HEK293 (cell line): ENCODE data around the gene LRRFIP1.

Source experiments
- CTCF ChIA-PET: fragments of 350-600 bp; formaldehyde crosslinking; extraction: SDS; loops from one replicate; lab custom pipeline; 2021; ENCODE audit warnings: antibody characterized with exemption; lab: Yijun Ruan, JAX
- POLR2A ChIA-PET: fragments of 300-600 bp; formaldehyde crosslinking; extraction: SDS; loops from one replicate; lab custom pipeline; 2020; ENCODE audit warnings: antibody characterized with exemption, inconsistent platforms; lab: Yijun Ruan, JAX
- H3K27ac ChIP-seq: fragments of 200-500 bp; sonication (Bioruptor generic); 2 replicates; pipeline ENCODE4 v1.5.1; 2014; ENCODE audit warnings: low read depth, low read length, control low read depth, inconsistent platforms; ENCODE audit errors: extremely low read depth
- H3K36me3 ChIP-seq, 2 experiments: fragments of 200-500 bp in 1 of 2; sonication (Bioruptor generic) in 1 of 2; 1 replicate in 1 of 2; 2 replicates in 1 of 2; pipeline ENCODE4 v1.5.1; 2014 to 2017; ENCODE audit warnings: inconsistent platforms in 2 of 2, low read length in 2 of 2; ENCODE audit not compliant: control insufficient read depth in 2 of 2, insufficient read depth in 1 of 2
- H3K4me1 ChIP-seq: fragments of 200-500 bp; sonication (Bioruptor generic); 2 replicates; pipeline ENCODE4 v1.5.1; 2014; ENCODE audit warnings: mild to moderate bottlenecking, low read length, inconsistent platforms; ENCODE audit not compliant: control insufficient read depth, insufficient read depth
- H3K4me3 ChIP-seq: 2 replicates; pipeline ENCODE4 v1.5.1; 2011; ENCODE audit warnings: low read depth, mild to moderate bottlenecking, control low read depth, low read length, moderate library complexity
- H3K9me3 ChIP-seq: fragments of 200-500 bp; sonication (Bioruptor generic); 2 replicates; pipeline ENCODE4 v1.5.1; 2014; ENCODE audit warnings: low read depth, low read length, inconsistent platforms; ENCODE audit not compliant: control insufficient read depth, insufficient read depth
- OSR2 ChIP-seq: fragments of 450-650 bp; formaldehyde crosslinking; IDR thresholded peaks from 2 replicates; pipeline ENCODE4 v1.5.1; 2016; ENCODE audit warnings: missing biosample characterization, missing genetic modification characterization
- REPIN1 ChIP-seq: fragments of 450-650 bp; formaldehyde crosslinking; IDR thresholded peaks from 2 replicates; pipeline ENCODE4 v1.5.1; 2017; ENCODE audit warnings: missing biosample characterization, missing genetic modification characterization, low read depth
- SCRT1 ChIP-seq: fragments of 450-650 bp; formaldehyde crosslinking; IDR thresholded peaks from 2 replicates; pipeline ENCODE4 v1.5.1; 2016; ENCODE audit warnings: missing biosample characterization, missing genetic modification characterization, borderline replicate concordance
- ZBTB8A ChIP-seq: fragments of 450-650 bp; formaldehyde crosslinking; IDR thresholded peaks from 2 replicates; pipeline ENCODE4 v1.5.1; 2016; ENCODE audit warnings: missing biosample characterization, missing genetic modification characterization
- ZNF16 ChIP-seq: fragments of 450-650 bp; formaldehyde crosslinking; IDR thresholded peaks from 2 replicates; pipeline ENCODE4 v1.5.1; 2016; ENCODE audit warnings: low read depth, missing biosample characterization, missing genetic modification characterization
- ZNF184 ChIP-seq: fragments of 450-650 bp; IDR thresholded peaks from 2 replicates; pipeline ENCODE4 v1.5.1; 2018; ENCODE audit warnings: missing biosample characterization, mild to moderate bottlenecking, missing genetic modification characterization
- ZNF19 ChIP-seq: fragments of 450-650 bp; formaldehyde crosslinking; IDR thresholded peaks from 2 replicates; pipeline ENCODE4; 2016; ENCODE audit warnings: missing biosample characterization, missing genetic modification characterization, low read depth
- ZNF221 ChIP-seq: fragments of 450-650 bp; formaldehyde crosslinking; IDR thresholded peaks from 2 replicates; pipeline ENCODE4 v1.5.1; 2017; ENCODE audit warnings: missing biosample characterization, missing genetic modification characterization, borderline replicate concordance
- ZNF302 ChIP-seq: fragments of 450-650 bp; formaldehyde crosslinking; IDR thresholded peaks from 2 replicates; pipeline ENCODE4 v1.5.1; 2016; ENCODE audit warnings: missing biosample characterization, missing genetic modification characterization, low read depth
- ZNF341 ChIP-seq: fragments of 450-650 bp; formaldehyde crosslinking; IDR thresholded peaks from 2 replicates; pipeline ENCODE4; 2016; ENCODE audit warnings: low read depth, missing biosample characterization, missing genetic modification characterization
- ZNF404 ChIP-seq: fragments of 450-650 bp; formaldehyde crosslinking; IDR thresholded peaks from 2 replicates; pipeline ENCODE4 v1.5.1; 2017; ENCODE audit warnings: missing biosample characterization, missing genetic modification characterization
- ZNF558 ChIP-seq: fragments of 450-650 bp; formaldehyde crosslinking; IDR thresholded peaks from 2 replicates; pipeline ENCODE4 v1.5.1; 2016; ENCODE audit warnings: missing biosample characterization, missing genetic modification characterization
- ZNF621 ChIP-seq: fragments of 450-650 bp; formaldehyde crosslinking; IDR thresholded peaks from 2 replicates; pipeline ENCODE4 v1.5.1; 2017; ENCODE audit warnings: missing biosample characterization, missing genetic modification characterization
- ZNF639 ChIP-seq: fragments of 450-650 bp; formaldehyde crosslinking; IDR thresholded peaks from 2 replicates; pipeline ENCODE4 v1.5.1; 2016; ENCODE audit warnings: missing biosample characterization, missing genetic modification characterization
- ZNF670 ChIP-seq: fragments of 450-650 bp; formaldehyde crosslinking; IDR thresholded peaks from 2 replicates; pipeline ENCODE4 v1.5.1; 2016; ENCODE audit warnings: missing biosample characterization, missing genetic modification characterization, low read depth
- ZNF692 ChIP-seq: fragments of 450-650 bp; formaldehyde crosslinking; IDR thresholded peaks from 2 replicates; pipeline ENCODE4 v1.5.1; 2016; ENCODE audit warnings: missing biosample characterization, missing genetic modification characterization
- ZNF791 ChIP-seq: fragments of 450-650 bp; formaldehyde crosslinking; IDR thresholded peaks from 2 replicates; pipeline ENCODE4 v1.5.1; 2016; ENCODE audit warnings: missing biosample characterization, missing genetic modification characterization
- ZNF830 ChIP-seq: fragments of 450-650 bp; IDR thresholded peaks from 2 replicates; pipeline ENCODE4 v1.5.0; 2018; ENCODE audit warnings: missing biosample characterization, missing genetic modification characterization, low read depth, mild to moderate bottlenecking, moderate library complexity
- ZNF837 ChIP-seq: fragments of 450-650 bp; formaldehyde crosslinking; IDR thresholded peaks from 2 replicates; pipeline ENCODE4 v1.5.1; 2016; ENCODE audit warnings: missing biosample characterization, missing genetic modification characterization
- TF ChIP-seq, protein P1 (sequence below): fragments of 450-650 bp; formaldehyde crosslinking; optimal IDR thresholded peaks from 2 replicates; pipeline ENCODE3; 2016; ENCODE audit warnings: missing biosample characterization, mild to moderate bottlenecking, missing genetic modification characterization
- TF ChIP-seq, protein P2 (sequence below): fragments of 450-650 bp; formaldehyde crosslinking; IDR thresholded peaks from 2 replicates; pipeline ENCODE4 v1.5.1; 2017; ENCODE audit warnings: missing biosample characterization, missing genetic modification characterization
- TF ChIP-seq, protein P3 (sequence below): fragments of 450-650 bp; formaldehyde crosslinking; IDR thresholded peaks from 2 replicates; pipeline ENCODE4 v1.5.1; 2016; ENCODE audit warnings: missing biosample characterization, missing genetic modification characterization

LRRFIP1 gene

DNA sequence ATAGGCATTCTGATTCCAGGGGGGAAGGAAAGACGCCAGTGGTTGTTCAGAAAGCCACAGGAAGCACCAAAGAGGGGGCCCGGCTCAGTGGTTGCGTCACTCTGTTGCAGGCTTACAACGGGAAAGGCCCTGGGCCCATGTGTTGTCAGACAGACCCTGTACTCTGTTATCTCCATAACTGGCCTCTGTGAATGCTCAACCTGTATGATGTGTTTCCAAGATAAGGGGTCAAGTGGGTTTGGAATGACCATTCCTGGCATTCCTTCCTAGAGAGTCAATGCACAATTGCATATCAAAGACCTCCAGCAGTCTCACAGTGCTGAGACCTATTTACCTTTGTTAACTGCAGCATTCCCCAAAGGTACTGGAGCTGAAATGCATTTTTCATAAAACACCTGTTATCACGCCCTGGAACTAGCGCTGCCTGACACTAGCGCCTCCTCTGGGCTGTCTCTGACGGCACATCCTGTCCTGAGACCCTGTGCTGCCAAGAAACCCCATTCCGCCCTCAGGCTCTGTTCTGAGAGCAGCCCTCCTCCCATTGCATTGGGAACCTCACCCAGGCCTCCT, 13.2 kb upstream of the LRRFIP1 start (continued):
- TF ChIP-seq REPIN1 (tag by site-specific recombination) (no peak), ZNF837 (tag by site-specific recombination) (no peak), ZNF639 (tag by site-specific recombination) (no peak), ZNF791 (tag by site-specific recombination) (no peak), ZNF341 (tag by site-specific recombination) (no peak), ZNF302 (tag by site-specific recombination) (no peak)
- TF ChIP-seq, protein P1, sequence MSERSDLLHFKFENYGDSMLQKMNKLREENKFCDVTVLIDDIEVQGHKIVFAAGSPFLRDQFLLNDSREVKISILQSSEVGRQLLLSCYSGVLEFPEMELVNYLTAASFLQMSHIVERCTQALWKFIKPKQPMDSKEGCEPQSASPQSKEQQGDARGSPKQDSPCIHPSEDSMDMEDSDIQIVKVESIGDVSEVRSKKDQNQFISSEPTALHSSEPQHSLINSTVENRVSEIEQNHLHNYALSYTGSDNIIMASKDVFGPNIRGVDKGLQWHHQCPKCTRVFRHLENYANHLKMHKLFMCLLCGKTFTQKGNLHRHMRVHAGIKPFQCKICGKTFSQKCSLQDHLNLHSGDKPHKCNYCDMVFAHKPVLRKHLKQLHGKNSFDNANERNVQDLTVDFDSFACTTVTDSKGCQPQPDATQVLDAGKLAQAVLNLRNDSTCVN (tag by site-specific recombination): no peak

GRCh38 chr2:237615631-237616249, 11.6 kb upstream of the LRRFIP1 start:
- no peak overlapping the region for H3K27ac ChIP-seq
- H3K4me1 ChIP-seq: no peaks in the 10 kb centered on the region
- ChIA-PET POLR2A (no interaction called here), CTCF (interaction anchor here (0.5 to 1.5 kb wide), 2 partner anchors 44 to 102 kb away, joined by 3 read pairs; no protein-coding TSS in a partner anchor)
- no peaks in the 10 kb centered on the region for H3K36me3 ChIP-seq
- H3K9me3 ChIP-seq: no peaks in the 10 kb centered on the region
- H3K4me3 ChIP-seq: no peak overlapping the region
- TF ChIP-seq ZNF621 (tag by site-specific recombination) (no peak), ZNF670 (tag by site-specific recombination) (no peak), ZNF184 (tag by site-specific recombination) (no peak), ZBTB8A (no peak)
- TF ChIP-seq, protein P2, sequence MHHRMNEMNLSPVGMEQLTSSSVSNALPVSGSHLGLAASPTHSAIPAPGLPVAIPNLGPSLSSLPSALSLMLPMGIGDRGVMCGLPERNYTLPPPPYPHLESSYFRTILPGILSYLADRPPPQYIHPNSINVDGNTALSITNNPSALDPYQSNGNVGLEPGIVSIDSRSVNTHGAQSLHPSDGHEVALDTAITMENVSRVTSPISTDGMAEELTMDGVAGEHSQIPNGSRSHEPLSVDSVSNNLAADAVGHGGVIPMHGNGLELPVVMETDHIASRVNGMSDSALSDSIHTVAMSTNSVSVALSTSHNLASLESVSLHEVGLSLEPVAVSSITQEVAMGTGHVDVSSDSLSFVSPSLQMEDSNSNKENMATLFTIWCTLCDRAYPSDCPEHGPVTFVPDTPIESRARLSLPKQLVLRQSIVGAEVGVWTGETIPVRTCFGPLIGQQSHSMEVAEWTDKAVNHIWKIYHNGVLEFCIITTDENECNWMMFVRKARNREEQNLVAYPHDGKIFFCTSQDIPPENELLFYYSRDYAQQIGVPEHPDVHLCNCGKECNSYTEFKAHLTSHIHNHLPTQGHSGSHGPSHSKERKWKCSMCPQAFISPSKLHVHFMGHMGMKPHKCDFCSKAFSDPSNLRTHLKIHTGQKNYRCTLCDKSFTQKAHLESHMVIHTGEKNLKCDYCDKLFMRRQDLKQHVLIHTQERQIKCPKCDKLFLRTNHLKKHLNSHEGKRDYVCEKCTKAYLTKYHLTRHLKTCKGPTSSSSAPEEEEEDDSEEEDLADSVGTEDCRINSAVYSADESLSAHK (tag by site-specific recombination): no peak

GRCh38 chr2:237616373-237616733, 11.0 kb upstream of the LRRFIP1 start:
- H3K27ac ChIP-seq: no peak overlapping the region
- TF ChIP-seq, protein P3, sequence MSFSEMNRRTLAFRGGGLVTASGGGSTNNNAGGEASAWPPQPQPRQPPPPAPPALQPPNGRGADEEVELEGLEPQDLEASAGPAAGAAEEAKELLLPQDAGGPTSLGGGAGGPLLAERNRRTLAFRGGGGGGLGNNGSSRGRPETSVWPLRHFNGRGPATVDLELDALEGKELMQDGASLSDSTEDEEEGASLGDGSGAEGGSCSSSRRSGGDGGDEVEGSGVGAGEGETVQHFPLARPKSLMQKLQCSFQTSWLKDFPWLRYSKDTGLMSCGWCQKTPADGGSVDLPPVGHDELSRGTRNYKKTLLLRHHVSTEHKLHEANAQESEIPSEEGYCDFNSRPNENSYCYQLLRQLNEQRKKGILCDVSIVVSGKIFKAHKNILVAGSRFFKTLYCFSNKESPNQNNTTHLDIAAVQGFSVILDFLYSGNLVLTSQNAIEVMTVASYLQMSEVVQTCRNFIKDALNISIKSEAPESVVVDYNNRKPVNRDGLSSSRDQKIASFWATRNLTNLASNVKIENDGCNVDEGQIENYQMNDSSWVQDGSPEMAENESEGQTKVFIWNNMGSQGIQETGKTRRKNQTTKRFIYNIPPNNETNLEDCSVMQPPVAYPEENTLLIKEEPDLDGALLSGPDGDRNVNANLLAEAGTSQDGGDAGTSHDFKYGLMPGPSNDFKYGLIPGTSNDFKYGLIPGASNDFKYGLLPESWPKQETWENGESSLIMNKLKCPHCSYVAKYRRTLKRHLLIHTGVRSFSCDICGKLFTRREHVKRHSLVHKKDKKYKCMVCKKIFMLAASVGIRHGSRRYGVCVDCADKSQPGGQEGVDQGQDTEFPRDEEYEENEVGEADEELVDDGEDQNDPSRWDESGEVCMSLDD: no peak
- TF ChIP-seq SCRT1 (tag by site-specific recombination) (no peak), ZNF19 (no peak), ZNF404 (tag by site-specific recombination) (no peak), ZNF830 (tag by site-specific recombination) (no peak), OSR2 (no peak), ZNF221 (tag by site-specific recombination) (no peak), ZNF558 (tag by site-specific recombination) (no peak), ZNF16 (tag by site-specific recombination) (no peak), ZNF692 (tag by site-specific recombination) (no peak)
- TF ChIP-seq, all 188 proteins: peak for 0
- POLR2A ChIA-PET: no interaction called here
- no peaks in the 10 kb centered on the region for H3K4me1 ChIP-seq
- H3K4me3 ChIP-seq: no peak overlapping the region
- no peaks in the 10 kb centered on the region for H3K36me3 ChIP-seq
- no peaks in the 10 kb centered on the region for H3K9me3 ChIP-seq
- CTCF ChIA-PET: interaction anchor here (1.5 kb wide), 1 partner anchor 44 kb away, joined by 3 read pairs; no protein-coding TSS in a partner anchor
